IPS DF 6.9 (cell line): ENCODE data around the gene TADA2B.
"Not testable (repeated sequence)": the region's sequence is repeated elsewhere in the genome, so short reads cannot be mapped to it uniquely, and the experiment has no call there.

ENCODE experiments used
- DNase-seq: peaks from one replicate; pipeline ENCODE4 v3.0.0-alpha.2; 2013; ENCODE audit warnings: low read depth, low spot score
- H3K27ac ChIP-seq: one replicate; pipeline ENCODE4 v1.5.1; 2013; ENCODE audit warnings: low read length, control low read depth
- H3K27me3 ChIP-seq: 2 replicates; pipeline ENCODE4 v1.6.1; 2013; ENCODE audit warnings: mild to moderate bottlenecking, low read length; ENCODE audit not compliant: control insufficient read depth, insufficient read depth
- H3K36me3 ChIP-seq: 2 replicates; pipeline ENCODE4 v1.6.1; 2013; ENCODE audit warnings: low read length; ENCODE audit not compliant: control insufficient read depth, insufficient read depth
- H3K4me1 ChIP-seq: 2 replicates; pipeline ENCODE4 v1.6.1; 2013; ENCODE audit warnings: low read length; ENCODE audit not compliant: control insufficient read depth, insufficient read depth
- H3K4me3 ChIP-seq: 2 replicates; pipeline ENCODE4 v1.5.1; 2013; ENCODE audit warnings: mild to moderate bottlenecking, low read length
- H3K9me3 ChIP-seq: 2 replicates; pipeline ENCODE4 v1.6.1; 2013; ENCODE audit warnings: low read length, inconsistent platforms; ENCODE audit not compliant: control insufficient read depth, insufficient read depth
- WGBS: extraction: QIAGEN DNeasy Blood & Tissue Kit; methylation state at CpG from one replicate; pipeline ENCODE4 v1.1.7; 2013; ENCODE audit warnings: mixed read lengths, missing lambda C conversion rate; ENCODE audit not compliant: insufficient read length, insufficient coverage; 5-methylcytosine and 5-hydroxymethylcytosine counted together

The TADA2B gene

GRCh38 chr4:7092026-7092425, 48.9 kb downstream of the TADA2B start:
- Histone ChIP-seq H3K9me3 (no peaks in the 10 kb centered on the region; the same call in 1 of the 2 replicates), H3K27me3 (peaks cover 53% of the 10 kb centered on the region), H3K36me3 (peaks cover 5% of the 10 kb centered on the region; the same call in 1 of the 2 replicates), H3K27ac (no peak overlapping the region), H3K4me1 (no peaks in the 10 kb centered on the region), H3K4me3 (no peak overlapping the region)
- no peak for DNase-seq
- WGBS, result no CpG with 5 or more reads among the region's 3 CpGs

- Histone ChIP-seq H3K9me3 (no peaks in the 10 kb centered on the region; the same call in 1 of the 2 replicates), H3K27me3 (peaks cover 43% of the 10 kb centered on the region), H3K4me3 (no peak overlapping the region), H3K27ac (no peak overlapping the region), H3K36me3 (peaks cover 5% of the 10 kb centered on the region; the same call in 1 of the 2 replicates), H3K4me1 (no peaks in the 10 kb centered on the region)
- WGBS, result no CpG with 5 or more reads among the region's 10 CpGs
- DNase-seq, result no peak
Observed at GRCh38 chr4:7094916-7095315, 51.7 kb downstream of the TADA2B start.

- no peak overlapping the region for H3K4me3 ChIP-seq
- peaks cover 43% of the 10 kb centered on the region for H3K27me3 ChIP-seq
- H3K27ac ChIP-seq, result no peak overlapping the region
- no CpG with 5 or more reads among the region's 16 CpGs for WGBS
- H3K9me3 ChIP-seq, result no peaks in the 10 kb centered on the region; the same call in 1 of the 2 replicates
- DNase-seq, result no peak
- H3K4me1 ChIP-seq, result no peaks in the 10 kb centered on the region
- peaks cover 5% of the 10 kb centered on the region; the same call in 1 of the 2 replicates for H3K36me3 ChIP-seq
Observed at GRCh38 chr4:7095611-7096155, 52.5 kb downstream of the TADA2B start.

DNA sequence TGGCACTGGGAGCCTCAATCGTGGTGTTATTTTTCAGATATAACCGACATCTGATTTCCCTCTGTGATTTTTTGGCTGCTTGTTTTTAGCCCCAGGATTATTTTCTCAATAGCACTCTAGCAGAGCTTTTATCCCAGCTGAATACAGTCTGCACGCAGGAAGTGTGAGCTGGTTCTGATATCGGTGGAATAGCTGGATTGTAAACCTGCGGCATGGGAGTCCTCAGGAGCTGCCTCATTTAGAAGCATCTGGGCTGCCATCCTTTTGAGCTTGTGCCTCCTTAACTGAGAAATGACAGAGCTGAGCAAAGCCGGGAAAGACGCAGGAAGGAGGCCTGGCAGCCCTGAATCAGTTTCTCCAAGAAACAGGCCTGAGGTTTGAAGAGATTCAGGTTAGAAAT, 53.1 kb downstream of the TADA2B start:
- Histone ChIP-seq H3K4me1 (no peaks in the 10 kb centered on the region), H3K27me3 (peaks cover 38% of the 10 kb centered on the region), H3K9me3 (no peaks in the 10 kb centered on the region; the same call in 1 of the 2 replicates), H3K36me3 (peaks cover 5% of the 10 kb centered on the region; the same call in 1 of the 2 replicates), H3K27ac (no peak overlapping the region), H3K4me3 (no peak overlapping the region)
- no CpG with 5 or more reads among the region's 7 CpGs for WGBS
- DNase-seq, result no peak

- H3K27ac ChIP-seq, result no peak overlapping the region
- peaks cover 5% of the 10 kb centered on the region for H3K4me1 ChIP-seq
- WGBS, result no CpG with 5 or more reads among the region's 24 CpGs
- no peaks in the 10 kb centered on the region for H3K36me3 ChIP-seq
- no peak for DNase-seq
- H3K9me3 ChIP-seq, result no peaks in the 10 kb centered on the region
- H3K27me3 ChIP-seq, result peaks cover 8% of the 10 kb centered on the region; the same call in 1 of the 2 replicates
- H3K4me3 ChIP-seq, result no peak overlapping the region
Observed at GRCh38 chr4:7101692-7102515, 58.7 kb downstream of the TADA2B start.

GRCh38 chr4:7102516-7102909, 59.3 kb downstream of the TADA2B start:
- not testable (repeated sequence) for H3K9me3 ChIP-seq, H3K4me1 ChIP-seq, H3K27ac ChIP-seq, H3K36me3 ChIP-seq, DNase-seq, H3K4me3 ChIP-seq, H3K27me3 ChIP-seq
- WGBS, result no CpG with 5 or more reads among the region's 12 CpGs

DNA sequence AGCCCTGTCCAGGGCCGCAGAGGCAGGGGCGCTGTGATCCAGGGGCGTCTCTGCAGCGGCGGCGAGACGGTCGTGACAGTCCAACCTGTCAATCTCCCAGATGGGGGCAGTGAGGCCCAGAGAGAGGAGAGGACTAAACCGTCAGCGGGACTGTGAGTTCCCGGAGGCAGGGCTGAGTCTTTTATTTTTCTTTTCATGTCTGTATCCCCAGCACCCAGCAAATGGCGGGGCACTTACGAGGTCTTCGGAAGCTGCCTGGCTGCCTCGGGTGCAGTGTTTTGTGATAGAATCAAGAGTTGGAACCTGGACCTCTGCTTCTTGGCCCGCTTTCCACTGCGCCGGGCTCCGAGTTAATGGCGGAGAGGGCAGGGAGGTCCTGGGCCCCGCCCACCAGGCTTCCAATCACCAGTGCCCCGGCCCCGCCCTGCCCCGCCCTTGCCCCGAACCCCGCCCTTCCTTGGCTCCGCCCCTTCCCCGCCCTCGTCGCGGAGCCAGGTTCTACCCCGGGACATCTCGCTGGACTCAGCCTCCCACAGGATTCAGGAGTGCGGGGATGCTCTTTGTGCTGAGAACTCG, 59.9 kb downstream of the TADA2B start:
- DNase-seq, result no peak
- Histone ChIP-seq H3K27me3 (peaks cover 4% of the 10 kb centered on the region; the same call in 1 of the 2 replicates), H3K27ac (no peak overlapping the region), H3K9me3 (no peaks in the 10 kb centered on the region), H3K4me1 (peaks cover 5% of the 10 kb centered on the region), H3K4me3 (peak overlapping the region; percentile 55; the same call in 1 of the 2 replicates), H3K36me3 (no peaks in the 10 kb centered on the region)
- WGBS, result no CpG with 5 or more reads among the region's 35 CpGs

DNA sequence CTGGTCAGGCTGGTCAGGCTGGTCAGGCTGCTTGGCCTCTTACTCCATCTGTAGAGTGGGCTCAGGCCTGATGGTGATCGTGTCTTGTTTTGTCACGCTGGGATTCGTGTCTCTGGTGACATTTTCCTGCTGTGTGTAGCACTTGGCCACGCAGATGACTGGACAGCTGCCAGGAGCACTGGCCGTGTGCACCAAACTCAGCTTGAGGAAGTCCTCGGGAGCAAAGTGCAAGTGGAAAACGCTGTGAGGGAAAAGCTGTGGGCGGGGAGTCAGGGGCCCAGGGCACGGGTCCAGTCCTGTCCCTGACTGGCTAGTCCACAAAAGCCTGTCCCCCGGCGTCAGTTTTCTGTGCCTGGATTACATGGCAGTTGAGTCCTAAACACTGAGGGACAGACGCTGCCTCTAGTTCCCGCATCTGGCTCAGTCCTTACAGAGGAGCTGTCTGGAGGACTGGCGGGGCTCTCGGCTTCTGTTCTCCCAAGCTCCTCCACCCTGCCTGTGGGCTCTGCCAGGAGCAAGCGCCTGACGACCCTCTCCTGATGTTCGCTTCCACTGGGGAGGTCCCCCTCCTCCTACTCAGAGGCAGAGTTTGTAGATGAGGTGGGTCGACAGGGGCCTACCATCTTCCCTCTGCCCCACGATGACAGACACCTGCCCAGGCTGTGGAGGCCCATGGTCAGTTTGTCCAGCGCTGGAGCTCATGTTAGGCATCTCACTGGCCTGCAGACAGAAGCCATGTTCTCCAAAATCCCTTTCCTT, 60.6 kb downstream of the TADA2B start:
- no CpG with 5 or more reads among the region's 21 CpGs for WGBS

GRCh38 chr4:7104366-7105031, 61.3 kb downstream of the TADA2B start:
- WGBS, result no CpG with 5 or more reads among the region's 7 CpGs
- Histone ChIP-seq H3K27me3 (peaks cover 2% of the 10 kb centered on the region; the same call in 1 of the 2 replicates), H3K4me1 (peaks cover 5% of the 10 kb centered on the region), H3K36me3 (no peaks in the 10 kb centered on the region), H3K27ac (no peak overlapping the region), H3K4me3 (no peak overlapping the region), H3K9me3 (no peaks in the 10 kb centered on the region)
- no peak for DNase-seq

More for the DNA sequence above, 60.6 kb downstream of the TADA2B start:
- Histone ChIP-seq H3K4me1 (peaks cover 5% of the 10 kb centered on the region), H3K4me3 (peak overlapping the region; percentile 12; the same call in 1 of the 2 replicates), H3K9me3 (no peaks in the 10 kb centered on the region), H3K27ac (no peak overlapping the region), H3K36me3 (no peaks in the 10 kb centered on the region), H3K27me3 (peaks cover 2% of the 10 kb centered on the region; the same call in 1 of the 2 replicates)
- no peak for DNase-seq
